HepG2 (cell line): Measurements from ENCODE around the gene ZMIZ1. TPM values are rescaled to one million over a fixed set of nuclear protein-coding genes. Genes with fewer than 3 reads are reported as not detected.

ENCODE experiments used
- CBFB ChIP-seq: sonication (generic); formaldehyde crosslinking; IDR thresholded peaks from 2 replicates; pipeline ENCODE4 v1.4.0; 2020; ENCODE audit warnings: missing genetic modification reagents
- CHD4 ChIP-seq: fragments of 200-600 bp; sonication (generic); IDR thresholded peaks from 2 replicates; pipeline ENCODE4 v1.7.0; 2017; ENCODE audit warnings: mild to moderate bottlenecking, low read length, borderline replicate concordance
- DR1 ChIP-seq: sonication (generic); formaldehyde crosslinking; IDR thresholded peaks from 2 replicates; pipeline ENCODE4 v1.8.0; 2021; ENCODE audit warnings: mild to moderate bottlenecking, missing genetic modification reagents, inconsistent platforms
- FOXK2 ChIP-seq: fragments of 450-650 bp; IDR thresholded peaks from 2 replicates; pipeline ENCODE4 v1.6.1; 2016
- HDAC6 ChIP-seq: fragments of 200-600 bp; sonication (generic); IDR thresholded peaks from 2 replicates; pipeline ENCODE4 v1.7.0; 2017; ENCODE audit warnings: mild to moderate bottlenecking, antibody characterized with exemption, low read length, low read depth
- HMG20B ChIP-seq: conservative IDR thresholded peaks from 2 replicates; pipeline ENCODE4 v1.6.1; 2016; ENCODE audit warnings: missing genetic modification reagents, missing compliant biosample characterization
- HMGA1 ChIP-seq: sonication (generic); formaldehyde crosslinking; conservative IDR thresholded peaks from 2 replicates; pipeline ENCODE4 v1.4.0; 2020; ENCODE audit warnings: missing genetic modification reagents
- KDM3A ChIP-seq: IDR thresholded peaks from 2 replicates; pipeline ENCODE4 v1.6.1; 2018; ENCODE audit warnings: low read depth, missing compliant biosample characterization
- NR1H2 ChIP-seq: sonication (generic); formaldehyde crosslinking; IDR thresholded peaks from 2 replicates; pipeline ENCODE4 v1.8.1; 2022; ENCODE audit warnings: low read depth, missing genetic modification reagents, borderline replicate concordance
- PAF1 ChIP-seq: IDR thresholded peaks from 2 replicates; pipeline ENCODE4 v1.6.1; 2016; ENCODE audit warnings: missing genetic modification reagents, missing compliant biosample characterization
- SP2 ChIP-seq: sonication (generic); formaldehyde crosslinking; IDR thresholded peaks from 2 replicates; pipeline ENCODE4 v1.5.1; 2020; ENCODE audit warnings: mild to moderate bottlenecking, missing genetic modification reagents
- ZNF143 ChIP-seq: sonication (generic); formaldehyde crosslinking; IDR thresholded peaks from 2 replicates; pipeline ENCODE4 v1.4.0; 2020; ENCODE audit warnings: missing genetic modification reagents
- ZNF180 ChIP-seq: sonication (generic); formaldehyde crosslinking; IDR thresholded peaks from 2 replicates; pipeline ENCODE4 v1.4.0; 2020; ENCODE audit warnings: low read depth, missing genetic modification reagents, borderline replicate concordance
- ZNF335 ChIP-seq: sonication (generic); formaldehyde crosslinking; IDR thresholded peaks from 2 replicates; pipeline ENCODE4 v1.4.0; 2020; ENCODE audit warnings: missing genetic modification reagents
- ZNF431 ChIP-seq: sonication (generic); formaldehyde crosslinking; IDR thresholded peaks from 2 replicates; pipeline ENCODE4 v1.9.0; 2022; ENCODE audit warnings: missing genetic modification reagents, low read depth, mild to moderate bottlenecking, borderline replicate concordance
- ZNF660 ChIP-seq: sonication (generic); formaldehyde crosslinking; IDR thresholded peaks from 2 replicates; pipeline ENCODE4 v1.5.1; 2020; ENCODE audit warnings: mild to moderate bottlenecking, low read depth, missing genetic modification reagents, borderline replicate concordance
- ZNF724P ChIP-seq: sonication (generic); formaldehyde crosslinking; IDR thresholded peaks from 2 replicates; pipeline ENCODE4 v1.8.0; 2022; ENCODE audit warnings: missing genetic modification reagents, borderline replicate concordance
- ZNF75D ChIP-seq: sonication (generic); formaldehyde crosslinking; IDR thresholded peaks from 2 replicates; pipeline ENCODE4 v1.8.1; 2023; ENCODE audit warnings: missing genetic modification reagents, mild to moderate bottlenecking, borderline replicate concordance
- ZSCAN21 ChIP-seq: sonication (generic); formaldehyde crosslinking; IDR thresholded peaks from 2 replicates; pipeline ENCODE4 v1.8.0; 2022; ENCODE audit warnings: mild to moderate bottlenecking, missing genetic modification reagents, moderate library complexity, borderline replicate concordance
- polyA plus RNA-seq, 8 experiments: library from polyadenylated mRNA; depleted of rRNA in 3 of 8; stranded (reverse) in 7 of 8; unstranded in 1 of 8; fragments of >200 nt; fragmentation: Illumina TruSeq in 4 of 8; extraction: Trizol in 4 of 8; gene quantifications; 2 replicates each; pipeline versions ENCODE4 v1.2.1 to v1.2.3, GENCODE V29; 2011 to 2016; ENCODE audit warnings: low read depth in 4 of 8, missing spikeins in 1 of 8, mixed read lengths in 1 of 8; ENCODE audit not compliant: insufficient read depth in 1 of 8
- total RNA-seq, 5 experiments: library from RNA; depleted of rRNA; stranded (reverse); fragments of >200 nt; fragmentation: Illumina TruSeq; extraction: Trizol; gene quantifications; 2 replicates each; pipeline ENCODE4 v1.2.3, GENCODE V29; 2016; ENCODE audit warnings: low read depth in 1 of 5
- TF ChIP-seq, protein P1 (sequence below): IDR thresholded peaks from 2 replicates; pipeline ENCODE4 v1.6.1; 2016; ENCODE audit warnings: control low read depth
- TF ChIP-seq, protein P2 (sequence below): sonication (generic); formaldehyde crosslinking; IDR thresholded peaks from 2 replicates; pipeline ENCODE4 v1.8.1; 2023; ENCODE audit warnings: mild to moderate bottlenecking, inconsistent platforms, moderate library complexity, missing genetic modification reagents, borderline replicate concordance
- TF ChIP-seq, protein P3 (sequence below): sonication (generic); formaldehyde crosslinking; IDR thresholded peaks from 2 replicates; pipeline ENCODE4 v1.8.0; 2022; ENCODE audit warnings: mild to moderate bottlenecking, missing genetic modification reagents, moderate library complexity
- TF ChIP-seq, protein P4 (sequence below): sonication (generic); formaldehyde crosslinking; conservative IDR thresholded peaks from 2 replicates; pipeline ENCODE4 v1.4.0; 2020; ENCODE audit warnings: missing genetic modification reagents
- TF ChIP-seq, protein P5 (sequence below): sonication (generic); formaldehyde crosslinking; IDR thresholded peaks from 2 replicates; pipeline ENCODE4 v1.5.1; 2020; ENCODE audit warnings: mild to moderate bottlenecking, missing genetic modification reagents, moderate library complexity

Gene ZMIZ1
- total and polyA plus RNA-seq, 2 of the 13 experiments (the other 11 are each of a cell fraction or from before 2014, with no cell fraction given) = 5.3 to 10.2 TPM

DNA sequence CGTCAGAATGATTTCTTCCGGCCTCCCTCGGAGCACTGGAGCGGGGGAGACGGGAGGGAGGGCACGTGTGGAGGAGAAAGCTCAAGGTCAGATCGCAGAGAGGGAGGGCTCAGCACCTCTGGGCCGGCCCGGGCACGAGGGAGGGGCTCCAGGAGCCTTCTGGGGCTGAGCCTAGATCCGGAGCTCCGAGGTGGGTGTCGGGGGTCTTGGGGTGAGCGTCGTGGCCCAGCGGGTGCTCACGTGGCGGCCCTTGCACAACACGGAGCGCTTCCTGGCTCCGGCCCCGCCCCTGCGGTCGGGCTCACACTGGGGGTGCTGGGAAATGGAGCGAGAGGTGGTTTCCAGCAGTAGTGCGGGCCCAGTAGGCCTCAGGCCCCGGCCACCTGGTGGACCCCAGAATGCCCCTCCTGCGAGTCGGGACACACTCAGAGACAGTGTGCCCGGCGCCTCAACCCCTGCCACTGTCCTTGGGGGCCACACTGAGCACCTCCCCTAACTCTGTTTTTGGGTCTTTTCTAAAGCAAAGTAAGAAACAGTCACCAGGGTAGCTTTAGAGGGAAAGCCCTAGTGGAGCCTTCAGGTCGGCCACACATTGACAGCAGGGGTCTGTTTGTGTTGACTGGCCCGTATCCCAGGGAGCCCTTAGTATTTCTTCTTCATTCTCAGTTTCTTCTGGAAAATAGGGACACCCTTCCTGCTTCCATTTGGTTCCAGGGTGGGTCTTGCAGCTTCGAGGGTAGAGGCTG lies 279.3 kb downstream of the ZMIZ1 start (continued):
- TF ChIP-seq, protein P1, sequence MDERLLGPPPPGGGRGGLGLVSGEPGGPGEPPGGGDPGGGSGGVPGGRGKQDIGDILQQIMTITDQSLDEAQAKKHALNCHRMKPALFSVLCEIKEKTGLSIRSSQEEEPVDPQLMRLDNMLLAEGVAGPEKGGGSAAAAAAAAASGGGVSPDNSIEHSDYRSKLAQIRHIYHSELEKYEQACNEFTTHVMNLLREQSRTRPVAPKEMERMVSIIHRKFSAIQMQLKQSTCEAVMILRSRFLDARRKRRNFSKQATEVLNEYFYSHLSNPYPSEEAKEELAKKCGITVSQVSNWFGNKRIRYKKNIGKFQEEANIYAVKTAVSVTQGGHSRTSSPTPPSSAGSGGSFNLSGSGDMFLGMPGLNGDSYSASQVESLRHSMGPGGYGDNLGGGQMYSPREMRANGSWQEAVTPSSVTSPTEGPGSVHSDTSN = no peak
- TF ChIP-seq, protein P2, sequence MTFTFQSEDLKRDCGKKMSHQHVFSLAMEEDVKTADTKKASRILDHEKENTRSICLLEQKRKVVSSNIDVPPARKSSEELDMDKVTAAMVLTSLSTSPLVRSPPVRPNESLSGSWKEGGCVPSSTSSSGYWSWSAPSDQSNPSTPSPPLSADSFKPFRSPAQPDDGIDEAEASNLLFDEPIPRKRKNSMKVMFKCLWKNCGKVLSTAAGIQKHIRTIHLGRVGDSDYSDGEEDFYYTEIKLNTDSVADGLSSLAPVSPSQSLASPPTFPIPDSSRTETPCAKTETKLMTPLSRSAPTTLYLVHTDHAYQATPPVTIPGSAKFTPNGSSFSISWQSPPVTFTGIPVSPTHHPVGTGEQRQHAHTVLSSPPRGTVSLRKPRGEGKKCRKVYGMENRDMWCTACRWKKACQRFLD (CRISPR knock-in tag) = 0 out of 2 replicates have a peak, but pooled peaks have one; percentile 72
- TF ChIP-seq DR1 (no peak), ZNF660 (CRISPR knock-in tag) (no peak), HMGA1 (CRISPR knock-in tag) (no peak), KDM3A (CRISPR knock-in tag) (peak; percentile 57; the same call in 1 of the 2 replicates), ZNF431 (CRISPR knock-in tag) (no peak), NR1H2 (CRISPR knock-in tag) (no peak), ZNF724P (CRISPR knock-in tag) (peak; percentile 56), ZNF180 (CRISPR knock-in tag) (no peak), FOXK2 (no peak), ZNF75D (CRISPR knock-in tag) (no peak), SP2 (no peak), ZSCAN21 (0 out of 2 replicates have a peak, but pooled peaks have one; percentile 5), PAF1 (CRISPR knock-in tag) (no peak), CHD4 (no peak), ZNF143 (CRISPR knock-in tag) (peak; percentile 82), HMG20B (CRISPR knock-in tag) (no peak; the same call in 1 of the 2 replicates), HDAC6 (no peak), CBFB (peak; percentile 35; the same call in 1 of the 2 replicates), ZNF335 (CRISPR knock-in tag) (peak; percentile 57; the same call in 1 of the 2 replicates)
- TF ChIP-seq, protein P3, sequence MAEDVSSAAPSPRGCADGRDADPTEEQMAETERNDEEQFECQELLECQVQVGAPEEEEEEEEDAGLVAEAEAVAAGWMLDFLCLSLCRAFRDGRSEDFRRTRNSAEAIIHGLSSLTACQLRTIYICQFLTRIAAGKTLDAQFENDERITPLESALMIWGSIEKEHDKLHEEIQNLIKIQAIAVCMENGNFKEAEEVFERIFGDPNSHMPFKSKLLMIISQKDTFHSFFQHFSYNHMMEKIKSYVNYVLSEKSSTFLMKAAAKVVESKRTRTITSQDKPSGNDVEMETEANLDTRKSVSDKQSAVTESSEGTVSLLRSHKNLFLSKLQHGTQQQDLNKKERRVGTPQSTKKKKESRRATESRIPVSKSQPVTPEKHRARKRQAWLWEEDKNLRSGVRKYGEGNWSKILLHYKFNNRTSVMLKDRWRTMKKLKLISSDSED (CRISPR knock-in tag) = no peak
- TF ChIP-seq, protein P4, sequence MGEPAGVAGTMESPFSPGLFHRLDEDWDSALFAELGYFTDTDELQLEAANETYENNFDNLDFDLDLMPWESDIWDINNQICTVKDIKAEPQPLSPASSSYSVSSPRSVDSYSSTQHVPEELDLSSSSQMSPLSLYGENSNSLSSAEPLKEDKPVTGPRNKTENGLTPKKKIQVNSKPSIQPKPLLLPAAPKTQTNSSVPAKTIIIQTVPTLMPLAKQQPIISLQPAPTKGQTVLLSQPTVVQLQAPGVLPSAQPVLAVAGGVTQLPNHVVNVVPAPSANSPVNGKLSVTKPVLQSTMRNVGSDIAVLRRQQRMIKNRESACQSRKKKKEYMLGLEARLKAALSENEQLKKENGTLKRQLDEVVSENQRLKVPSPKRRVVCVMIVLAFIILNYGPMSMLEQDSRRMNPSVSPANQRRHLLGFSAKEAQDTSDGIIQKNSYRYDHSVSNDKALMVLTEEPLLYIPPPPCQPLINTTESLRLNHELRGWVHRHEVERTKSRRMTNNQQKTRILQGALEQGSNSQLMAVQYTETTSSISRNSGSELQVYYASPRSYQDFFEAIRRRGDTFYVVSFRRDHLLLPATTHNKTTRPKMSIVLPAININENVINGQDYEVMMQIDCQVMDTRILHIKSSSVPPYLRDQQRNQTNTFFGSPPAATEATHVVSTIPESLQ (CRISPR knock-in tag) = no peak
- TF ChIP-seq, protein P5, sequence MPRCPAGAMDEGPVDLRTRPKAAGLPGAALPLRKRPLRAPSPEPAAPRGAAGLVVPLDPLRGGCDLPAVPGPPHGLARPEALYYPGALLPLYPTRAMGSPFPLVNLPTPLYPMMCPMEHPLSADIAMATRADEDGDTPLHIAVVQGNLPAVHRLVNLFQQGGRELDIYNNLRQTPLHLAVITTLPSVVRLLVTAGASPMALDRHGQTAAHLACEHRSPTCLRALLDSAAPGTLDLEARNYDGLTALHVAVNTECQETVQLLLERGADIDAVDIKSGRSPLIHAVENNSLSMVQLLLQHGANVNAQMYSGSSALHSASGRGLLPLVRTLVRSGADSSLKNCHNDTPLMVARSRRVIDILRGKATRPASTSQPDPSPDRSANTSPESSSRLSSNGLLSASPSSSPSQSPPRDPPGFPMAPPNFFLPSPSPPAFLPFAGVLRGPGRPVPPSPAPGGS = peak; percentile 81
